ENCODE measurements around the gene MGA. TPM values are rescaled to one million over a fixed set of nuclear protein-coding genes. Genes with fewer than 3 reads are reported as not detected.

Gene MGA
- total and polyA plus RNA-seq, 2 experiments from 2014 or later, result 23.2 to 48.8 TPM

- no peak overlapping the region for H3K4me3 ChIP-seq
Observed at GRCh38 chr15:41629463-41629862, 30.7 kb upstream of the MGA start.

GRCh38 chr15:41629883-41630282, 30.3 kb upstream of the MGA start:
- DNase-seq (ENCODE audit: low read depth in 1 of 2, low spot score in 1 of 2), result no peak
- Histone ChIP-seq H3K4me1 (ENCODE audit: low read depth) (peaks cover 15% of the 10 kb centered on the region), H3K27ac (no peak overlapping the region), H3K4me3 (no peak overlapping the region), H3K9me3 (ENCODE audit: low read depth) (no peaks in the 10 kb centered on the region), H3K27me3 (no peaks in the 10 kb centered on the region), H3K36me3 (no peaks in the 10 kb centered on the region)
- TF ChIP-seq CTCF (IDR thresholded peaks at IDR 0.05; ENCODE audit: low read depth, low read length), result no peak

More at GRCh38 chr15:41629463-41629862, 30.7 kb upstream of the MGA start:
- no peak for DNase-seq (ENCODE audit: low read depth in 1 of 2, low spot score in 1 of 2)
- Histone ChIP-seq H3K36me3 (no peaks in the 10 kb centered on the region), H3K27ac (no peak overlapping the region), H3K27me3 (no peaks in the 10 kb centered on the region), H3K9me3 (ENCODE audit: low read depth) (no peaks in the 10 kb centered on the region), H3K4me1 (ENCODE audit: low read depth) (peaks cover 15% of the 10 kb centered on the region)
- TF ChIP-seq CTCF (IDR thresholded peaks at IDR 0.05; ENCODE audit: low read depth, low read length), result no peak

GRCh38 chr15:41630616-41631217, 29.5 kb upstream of the MGA start:
- no peaks in the 10 kb centered on the region for H3K9me3 ChIP-seq (ENCODE audit: low read depth)
- no peak for DNase-seq (ENCODE audit: low read depth in 1 of 2, low spot score in 1 of 2)
- TF ChIP-seq CTCF (IDR thresholded peaks at IDR 0.05; ENCODE audit: low read depth, low read length), result no peak
- no peak overlapping the region for H3K4me3 ChIP-seq
- H3K27ac ChIP-seq, result no peak overlapping the region
- H3K36me3 ChIP-seq, result no peaks in the 10 kb centered on the region
- H3K27me3 ChIP-seq, result no peaks in the 10 kb centered on the region
- peaks cover 15% of the 10 kb centered on the region for H3K4me1 ChIP-seq (ENCODE audit: low read depth)

GRCh38 chr15:41631880-41632470, 28.2 kb upstream of the MGA start:
- Histone ChIP-seq H3K27ac (no peak overlapping the region), H3K36me3 (no peaks in the 10 kb centered on the region), H3K4me3 (no peak overlapping the region), H3K4me1 (ENCODE audit: low read depth) (peaks cover 15% of the 10 kb centered on the region), H3K9me3 (ENCODE audit: low read depth) (no peaks in the 10 kb centered on the region), H3K27me3 (no peaks in the 10 kb centered on the region)
- DNase-seq (ENCODE audit: low read depth in 1 of 2, low spot score in 1 of 2), result no peak
- no peak for TF ChIP-seq CTCF (IDR thresholded peaks at IDR 0.05; ENCODE audit: low read depth, low read length)

GRCh38 chr15:41633609-41634008, 26.6 kb upstream of the MGA start:
- DNase-seq (ENCODE audit: low read depth in 1 of 2, low spot score in 1 of 2), result no peak
- H3K27ac ChIP-seq, result no peak overlapping the region
- H3K36me3 ChIP-seq, result no peaks in the 10 kb centered on the region
- no peaks in the 10 kb centered on the region for H3K9me3 ChIP-seq (ENCODE audit: low read depth)
- peaks cover 15% of the 10 kb centered on the region for H3K4me1 ChIP-seq (ENCODE audit: low read depth)
- no peaks in the 10 kb centered on the region for H3K27me3 ChIP-seq
- no peak overlapping the region for H3K4me3 ChIP-seq
- no peak for TF ChIP-seq CTCF (IDR thresholded peaks at IDR 0.05; ENCODE audit: low read depth, low read length)

All from cardiac muscle cell (in vitro differentiated cells and primary cell).